DMS53 treated with DMSO at 0.1 percent for 48 hours (cell line): ENCODE results near the gene HOXB4.

Experiments used
- DNase-seq: peaks from one replicate; lab custom pipeline; 2025; ENCODE audit not compliant: unreplicated experiment; lab: John Stamatoyannopoulos, UW

The HOXB4 gene

DNA sequence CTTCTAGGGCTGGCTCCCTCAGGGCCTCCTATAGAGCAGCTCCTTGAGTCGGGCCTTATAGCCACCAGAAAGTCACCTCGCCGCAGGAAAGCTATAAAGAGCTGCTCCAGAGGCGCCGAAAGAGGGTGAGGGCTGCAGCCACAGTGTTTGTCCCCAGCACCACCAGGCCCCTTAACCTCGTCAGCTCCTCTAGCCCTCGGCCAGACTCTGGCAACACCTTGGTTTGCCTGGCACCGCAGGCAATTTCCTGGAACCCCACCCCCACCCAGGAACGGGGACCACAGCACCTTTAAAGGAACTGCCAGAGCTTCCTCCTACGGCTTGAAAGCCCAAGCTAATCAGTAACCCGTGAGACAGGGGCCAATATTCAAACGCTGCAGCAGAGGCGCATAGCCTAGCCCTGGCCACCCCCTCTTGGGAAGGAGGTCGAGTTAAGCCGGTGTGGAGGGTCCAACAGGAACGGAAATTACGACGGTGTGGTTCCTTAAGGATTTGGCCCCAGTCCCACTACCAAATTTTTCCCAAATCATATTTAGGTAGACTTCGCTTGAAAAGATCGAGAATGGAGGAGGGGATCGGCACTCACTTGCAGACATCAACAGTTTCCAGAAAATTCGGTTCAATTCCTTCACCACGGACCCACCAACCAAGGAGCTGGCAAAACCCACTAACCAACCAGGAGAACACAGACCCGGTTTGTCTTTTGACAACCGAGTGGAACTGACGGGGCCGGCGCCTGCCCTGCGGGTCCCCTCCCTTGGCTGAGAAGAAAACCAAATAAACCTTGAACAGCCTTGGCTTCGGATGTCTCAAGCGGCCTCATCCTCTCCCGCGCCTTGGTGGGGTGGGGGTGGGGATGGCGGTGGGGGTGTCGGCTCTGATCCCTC lies 23.6 kb upstream of the HOXB4 start:
- DNase-seq: no peak

DNA sequence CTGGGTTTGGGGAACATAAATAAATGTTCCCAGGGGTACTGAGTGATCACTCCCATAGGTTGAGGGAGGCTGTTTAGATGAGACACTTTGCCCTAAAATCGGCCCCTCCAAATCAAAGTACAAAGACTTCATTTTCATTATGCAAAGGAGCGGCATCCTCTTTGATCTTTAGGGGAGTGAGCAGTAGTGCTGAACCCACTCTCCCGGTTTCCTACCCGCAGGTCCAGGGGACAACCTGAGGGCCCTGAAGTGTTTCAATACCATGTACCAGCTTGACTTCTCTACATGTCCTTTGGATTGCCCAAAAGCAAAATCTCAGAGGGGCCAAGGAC lies 23.0 kb upstream of the HOXB4 start:
- no peak for DNase-seq

DNA sequence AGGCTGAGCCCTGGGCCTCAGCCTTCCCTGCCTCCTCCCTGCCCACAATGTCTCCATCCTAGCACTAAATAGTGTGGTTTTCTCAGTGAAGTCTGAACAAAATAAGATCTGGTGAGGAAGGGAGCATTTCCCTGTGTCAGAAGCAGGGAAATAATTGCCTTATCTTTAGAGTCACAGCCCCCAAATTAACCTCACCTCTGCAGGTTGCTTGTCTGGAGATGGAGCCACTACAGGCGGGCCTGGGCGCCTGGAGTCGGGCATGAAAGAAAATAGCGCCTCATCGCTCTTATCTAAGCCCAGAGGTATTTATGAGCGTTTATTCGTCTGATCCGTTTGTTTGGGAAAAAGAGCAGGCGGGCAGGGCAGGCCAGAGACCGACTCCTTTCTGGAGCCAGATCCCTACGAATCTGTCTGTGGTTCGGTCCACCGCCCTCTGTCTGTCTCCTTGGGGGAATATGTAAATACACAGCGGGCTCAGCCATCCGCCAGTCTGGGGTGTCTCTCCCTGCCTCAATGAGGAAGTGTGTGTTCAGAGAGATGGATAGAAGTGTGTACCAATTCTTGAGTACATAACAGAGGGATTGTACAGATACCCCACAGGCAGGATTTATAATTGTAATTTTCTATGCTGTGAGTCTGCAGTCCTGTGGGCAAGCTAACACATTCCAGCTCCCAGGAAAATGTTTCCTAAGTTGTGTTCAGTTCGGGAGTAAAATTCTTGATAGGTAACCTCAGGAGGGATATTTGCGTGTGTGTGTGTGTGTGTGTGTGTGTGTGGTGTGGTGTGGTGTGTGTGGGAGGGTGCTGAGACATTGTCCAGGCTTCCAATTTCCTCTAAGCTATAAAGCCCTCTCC lies 22.3 kb upstream of the HOXB4 start:
- DNase-seq: no peak

DNA sequence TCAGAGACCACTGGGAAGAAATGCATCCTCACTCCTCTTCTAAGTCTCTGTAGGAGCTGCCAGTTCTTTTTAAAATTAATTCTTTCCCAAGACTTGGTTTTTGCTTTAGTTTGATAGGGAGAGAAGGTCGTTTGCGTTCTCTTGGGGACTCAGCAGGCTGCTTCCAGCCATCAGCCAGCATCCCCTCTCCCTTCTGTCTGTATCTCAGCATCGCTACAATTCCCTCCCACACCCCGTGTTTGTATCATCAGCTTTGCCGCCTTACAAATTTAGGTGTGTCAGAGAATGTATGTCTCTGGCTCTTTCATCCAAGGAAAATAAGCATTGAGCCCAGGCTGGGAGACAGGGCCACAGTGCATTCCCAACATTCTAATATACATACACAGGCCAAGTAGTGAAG lies 21.2 kb upstream of the HOXB4 start:
- no peak for DNase-seq

DNA sequence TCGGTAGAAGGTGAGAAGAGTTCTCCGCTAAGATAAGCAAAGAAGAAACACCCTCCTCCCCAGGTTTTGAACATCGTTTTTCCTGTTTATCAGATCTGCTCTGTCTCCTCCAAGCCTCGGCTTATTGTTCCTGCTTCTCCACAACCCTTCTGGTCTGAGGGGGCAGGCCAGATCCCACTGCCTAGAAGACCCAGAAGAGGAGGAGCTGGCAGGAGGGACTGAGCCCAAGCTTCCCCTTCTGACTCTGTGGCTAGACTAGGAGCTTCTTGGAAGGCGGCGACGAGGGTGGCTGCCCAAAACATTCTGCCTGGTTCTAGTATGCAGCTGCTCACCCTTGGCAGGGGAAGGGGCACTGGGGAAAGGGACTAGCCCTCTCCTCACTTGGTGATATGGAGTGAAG lies 20.6 kb upstream of the HOXB4 start:
- DNase-seq: no peak

DNA sequence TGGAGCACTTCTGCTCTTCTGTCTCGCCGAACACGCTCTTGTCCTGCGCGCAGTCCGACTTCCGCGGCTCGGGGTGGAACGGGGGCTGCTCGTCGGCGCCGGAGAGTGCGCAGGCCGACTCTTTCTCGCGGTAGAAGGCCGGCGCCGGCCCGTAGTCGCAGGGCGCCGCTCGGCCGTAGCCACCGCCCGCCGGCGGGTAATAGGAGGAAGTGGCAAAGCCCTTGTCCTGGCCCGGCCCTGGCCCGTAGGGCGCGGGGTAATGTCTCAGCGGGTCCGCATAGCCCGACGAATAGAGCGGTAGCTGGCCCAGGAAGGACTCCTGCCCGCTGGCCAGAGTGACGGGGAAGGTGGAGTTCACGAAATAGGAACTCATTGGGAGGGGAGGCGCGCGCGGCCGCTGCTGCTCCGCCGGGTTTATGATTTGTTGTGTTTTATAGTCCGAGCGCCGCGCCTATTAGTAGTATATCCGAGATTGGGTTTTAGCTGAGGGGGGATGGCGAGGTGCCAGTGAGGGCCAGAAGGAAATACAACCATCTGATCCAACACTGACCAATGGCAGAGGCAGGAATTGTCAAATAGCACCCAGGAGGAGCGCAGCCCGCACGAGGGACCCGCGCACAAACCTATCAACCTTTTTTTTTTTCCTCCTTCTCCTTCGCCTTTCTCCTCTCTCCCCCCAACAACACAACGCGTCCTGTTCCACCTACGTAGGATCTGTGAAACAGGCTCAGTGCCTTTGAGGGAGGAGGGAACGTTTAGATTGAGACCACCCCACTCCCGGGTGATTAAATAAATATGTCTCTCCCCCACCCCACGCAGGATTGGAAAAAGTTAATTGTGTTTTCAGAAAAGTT lies 19.9 kb upstream of the HOXB4 start:
- no peak for DNase-seq

DNA sequence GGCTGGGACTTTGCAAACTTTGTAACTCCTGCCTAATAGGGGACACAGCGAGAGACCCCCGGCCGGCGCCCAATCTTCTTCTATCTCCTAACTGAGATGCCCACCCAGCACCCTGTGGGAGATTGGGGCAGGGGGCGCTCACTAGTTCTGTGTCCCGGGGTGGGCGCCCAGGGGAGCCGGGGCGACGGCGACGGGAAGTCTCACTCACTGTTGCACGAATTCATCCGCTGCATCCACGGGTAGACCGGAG lies 19.3 kb upstream of the HOXB4 start:
- no peak for DNase-seq

DNA sequence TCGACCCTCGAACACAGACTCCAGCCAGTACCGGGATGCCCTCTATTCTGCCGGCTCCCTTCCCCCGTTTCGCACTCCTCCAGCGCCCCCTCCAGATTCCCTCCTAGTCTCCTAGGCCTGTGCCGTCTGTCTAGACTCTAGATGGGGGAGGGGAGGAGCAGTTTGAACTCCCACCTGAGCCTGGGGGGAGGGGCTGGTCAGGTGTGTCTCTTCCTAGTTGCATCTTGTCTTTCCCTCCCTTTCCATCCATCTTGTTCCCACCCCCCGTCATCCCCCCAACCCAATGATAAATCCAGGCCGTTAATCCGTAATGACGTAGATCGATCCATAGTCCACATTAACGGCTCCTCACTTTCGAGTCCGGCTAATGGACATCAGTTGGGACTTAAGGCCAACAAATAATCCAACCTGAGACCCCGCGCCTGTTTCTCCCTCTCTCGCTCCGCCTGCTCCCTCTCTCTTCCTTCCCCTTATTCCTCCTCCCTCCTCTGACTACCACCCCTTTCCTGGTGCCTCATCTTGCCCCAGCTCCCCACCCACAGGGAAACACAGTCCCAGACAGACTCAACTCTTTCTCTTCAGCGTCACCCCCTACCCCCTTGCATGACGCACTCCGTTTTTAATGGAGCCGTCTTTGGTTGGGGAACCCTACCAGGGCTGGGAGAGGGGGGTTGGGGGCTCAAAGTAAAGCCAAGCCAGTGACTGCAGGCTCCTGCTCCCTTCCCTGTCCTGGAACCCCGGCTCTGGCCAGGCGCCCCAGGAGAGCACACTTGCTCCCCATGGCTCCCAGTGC lies 18.8 kb upstream of the HOXB4 start:
- no peak for DNase-seq

DNA sequence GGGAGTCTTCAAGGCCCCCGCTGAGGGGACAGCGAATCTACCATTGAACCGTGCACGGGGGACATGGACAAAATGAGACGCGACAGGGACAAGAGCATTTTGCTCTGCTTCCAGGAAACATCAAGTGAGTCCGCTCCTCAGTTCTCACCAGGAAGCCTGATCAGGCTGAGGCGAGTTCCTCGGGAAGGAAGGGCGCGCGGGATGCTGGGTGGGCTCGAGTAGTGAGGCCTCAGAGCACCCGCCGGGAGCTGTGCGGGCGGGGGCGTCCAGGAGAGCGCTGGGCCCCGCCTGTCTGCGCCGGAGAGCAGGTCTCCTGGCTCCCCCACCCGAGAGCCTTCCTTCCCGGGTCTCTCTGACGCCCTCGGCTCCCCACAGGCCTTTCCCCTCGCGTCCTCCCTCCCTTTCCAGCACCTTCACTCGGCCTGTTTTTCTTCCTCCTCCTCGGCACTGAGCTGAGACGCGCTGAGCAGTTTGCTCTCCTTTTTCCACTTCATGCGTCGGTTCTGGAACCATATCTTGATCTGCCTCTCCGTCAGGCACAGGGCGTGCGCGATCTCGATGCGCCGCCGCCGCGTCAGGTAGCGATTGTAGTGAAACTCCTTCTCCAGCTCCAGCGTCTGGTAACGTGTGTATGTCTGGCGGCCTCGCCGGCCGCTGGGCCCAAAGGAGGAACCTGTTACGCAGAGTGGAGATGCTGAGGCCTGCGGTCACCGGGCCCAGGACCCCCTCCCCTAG lies 18.0 kb upstream of the HOXB4 start:
- DNase-seq: no peak

DNA sequence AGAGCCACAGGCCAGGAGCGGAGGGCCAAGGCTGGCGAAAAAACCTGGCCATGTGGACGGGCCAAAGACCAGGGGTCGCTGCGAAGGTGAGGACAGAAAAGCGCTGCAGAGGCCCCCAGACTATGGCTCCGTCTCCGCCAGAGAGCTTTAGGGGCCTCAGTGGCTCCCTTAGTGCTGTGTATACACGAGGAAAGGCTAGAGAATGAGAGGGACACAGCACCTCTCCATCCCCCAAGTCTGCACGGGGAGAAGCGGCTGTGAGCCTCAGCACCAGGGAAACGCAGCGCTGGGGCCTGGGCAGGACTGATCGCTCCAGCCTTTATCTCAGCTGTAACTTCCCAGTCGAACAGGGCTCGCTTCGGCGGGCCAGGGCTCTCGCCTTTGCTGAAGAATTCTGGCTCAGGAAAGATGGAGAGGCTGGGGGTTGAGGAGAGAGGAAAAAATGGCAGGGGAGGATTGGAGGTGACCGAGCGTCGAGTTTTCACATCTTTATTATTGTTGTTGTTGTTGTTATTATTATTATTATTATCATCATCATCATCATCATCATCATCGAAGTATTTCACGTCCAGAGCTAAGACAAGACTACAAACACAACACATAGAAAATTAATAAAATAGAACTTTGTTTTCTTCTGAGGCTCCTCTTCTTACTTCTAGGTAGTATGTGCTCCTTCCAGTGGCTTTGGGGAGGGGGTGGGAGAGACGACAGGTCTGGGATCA lies 17.3 kb upstream of the HOXB4 start:
- no peak for DNase-seq

DNA sequence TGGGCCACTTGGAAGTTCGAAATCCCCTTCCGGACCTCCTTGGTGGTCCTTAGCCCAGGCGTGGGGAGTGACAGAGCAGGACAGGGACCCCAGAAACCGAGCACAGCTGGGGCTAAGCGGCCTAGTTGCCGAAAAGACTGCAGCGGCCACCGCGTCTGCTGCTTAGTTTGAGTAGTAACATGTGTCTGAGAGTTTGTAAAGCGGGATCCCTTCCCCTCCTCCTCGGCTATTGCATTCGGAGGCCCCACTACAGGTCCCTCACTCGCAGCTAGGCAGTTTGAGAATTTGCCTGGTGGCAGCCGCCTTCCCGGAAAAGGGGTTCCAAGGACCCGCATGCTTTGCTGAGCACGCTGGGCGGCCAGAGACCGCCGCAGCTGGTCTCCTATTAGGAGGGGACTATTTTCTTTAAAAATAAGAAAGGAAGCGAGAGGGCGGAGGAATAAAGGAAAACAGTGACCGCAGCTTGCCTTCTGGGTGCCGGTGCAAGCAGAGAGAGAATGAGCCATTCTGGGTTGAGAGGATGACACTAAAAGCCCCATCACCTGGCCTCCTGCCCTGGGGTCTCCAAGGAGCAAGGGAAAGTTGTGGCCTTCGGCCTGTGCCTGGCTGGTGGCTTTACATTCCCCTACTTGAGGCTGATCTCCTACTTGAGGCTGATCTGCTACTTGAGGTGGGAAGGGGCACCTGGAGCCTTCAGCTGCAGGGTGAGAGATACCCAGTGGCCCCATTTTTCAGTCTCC lies 16.6 kb upstream of the HOXB4 start:
- no peak for DNase-seq

DNA sequence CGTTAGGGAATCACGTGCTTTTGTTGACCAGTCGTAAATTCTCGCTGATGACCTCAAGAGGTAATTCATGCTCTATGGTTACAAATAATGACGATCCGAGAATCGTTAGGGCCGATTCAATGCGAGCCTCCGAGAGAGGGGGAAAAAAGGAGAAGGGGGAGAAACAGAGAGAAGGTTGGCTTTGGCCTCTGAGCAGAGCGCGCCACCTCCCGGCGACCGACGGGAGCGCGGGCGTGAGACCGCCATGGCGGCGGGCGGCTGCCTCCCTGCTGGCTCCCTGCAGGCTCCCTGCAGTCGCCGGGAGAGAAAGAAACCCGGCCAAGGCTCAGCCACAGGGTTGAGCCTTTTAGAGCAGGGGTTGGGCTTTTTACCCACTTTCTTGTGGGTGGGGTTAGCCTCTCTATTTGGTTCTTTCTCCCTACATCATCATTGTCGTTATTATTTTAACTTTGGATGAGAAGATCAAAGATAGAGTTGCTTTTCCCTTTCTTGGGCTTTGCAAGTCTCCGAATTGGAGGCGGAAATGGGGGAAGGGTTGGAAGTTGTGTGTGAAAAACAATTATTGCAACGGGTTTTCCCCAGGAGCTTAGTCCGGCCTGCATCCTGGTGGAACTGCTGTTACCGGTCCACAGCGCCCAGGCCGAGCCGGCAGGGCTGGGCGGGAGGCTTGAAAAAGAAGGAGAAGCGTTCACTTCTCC lies 15.8 kb upstream of the HOXB4 start:
- DNase-seq: peak; percentile 57

DNA sequence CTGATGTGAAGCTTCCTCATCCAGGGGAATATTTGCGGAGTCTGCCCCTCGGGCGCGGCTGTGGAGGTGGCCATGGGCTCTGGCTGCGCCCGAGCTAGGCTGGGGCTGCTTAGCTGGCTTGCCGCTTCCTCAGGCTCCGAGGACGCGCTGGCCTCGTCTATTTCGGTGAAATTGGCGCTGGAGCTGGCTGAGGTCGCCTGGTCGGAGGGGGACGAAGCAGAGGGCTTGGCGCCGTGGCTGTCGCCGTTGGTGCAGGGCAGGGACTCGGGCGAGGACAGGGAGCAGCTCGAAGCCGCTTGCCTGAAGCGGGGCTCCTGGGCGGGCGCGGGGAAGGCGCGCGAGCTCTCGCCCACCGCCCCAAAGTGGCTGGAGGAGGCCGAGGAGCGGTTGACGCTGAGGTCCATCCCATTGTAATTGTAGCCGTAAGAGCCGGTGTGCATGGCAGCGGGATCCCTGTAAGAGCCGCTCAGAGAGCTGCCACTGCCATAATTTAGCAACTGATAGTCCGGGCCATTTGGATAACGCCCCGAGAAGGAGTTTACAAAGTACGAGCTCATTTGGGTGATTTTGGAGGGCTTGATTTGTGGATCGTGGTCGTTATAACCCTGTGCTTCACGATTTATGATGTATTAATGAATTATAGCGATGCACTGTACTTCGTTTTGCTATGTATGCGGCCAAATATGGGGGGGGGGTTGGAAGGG lies 15.1 kb upstream of the HOXB4 start, which contains the start of gene HOXB5:
Gene HOXB5 (minus strand): TSS at position 654 of the 704 bp plus-strand sequence. CDS start 97 bp downstream, at position 557.
- DNase-seq: no peak

DNA sequence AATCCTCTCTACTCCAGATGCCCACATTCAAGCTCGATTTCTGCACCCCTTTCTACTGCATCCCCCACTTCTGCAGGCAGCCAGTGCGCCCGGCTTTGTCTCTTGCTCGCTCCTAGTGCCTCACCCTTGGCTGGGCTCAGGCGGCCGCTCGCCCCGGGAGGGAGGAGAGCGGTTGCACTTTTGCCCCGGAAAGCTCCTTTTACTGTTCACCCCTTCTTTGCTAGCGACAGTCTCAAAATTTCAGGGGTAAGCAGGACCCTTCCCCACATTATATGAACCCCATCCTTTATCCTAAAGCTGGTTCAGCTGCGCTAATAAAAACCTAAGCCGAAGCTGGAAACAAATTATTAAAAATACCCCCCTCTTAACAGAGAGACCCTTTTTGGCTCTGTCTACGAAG lies 14.4 kb upstream of the HOXB4 start:
- DNase-seq: no peak

DNA sequence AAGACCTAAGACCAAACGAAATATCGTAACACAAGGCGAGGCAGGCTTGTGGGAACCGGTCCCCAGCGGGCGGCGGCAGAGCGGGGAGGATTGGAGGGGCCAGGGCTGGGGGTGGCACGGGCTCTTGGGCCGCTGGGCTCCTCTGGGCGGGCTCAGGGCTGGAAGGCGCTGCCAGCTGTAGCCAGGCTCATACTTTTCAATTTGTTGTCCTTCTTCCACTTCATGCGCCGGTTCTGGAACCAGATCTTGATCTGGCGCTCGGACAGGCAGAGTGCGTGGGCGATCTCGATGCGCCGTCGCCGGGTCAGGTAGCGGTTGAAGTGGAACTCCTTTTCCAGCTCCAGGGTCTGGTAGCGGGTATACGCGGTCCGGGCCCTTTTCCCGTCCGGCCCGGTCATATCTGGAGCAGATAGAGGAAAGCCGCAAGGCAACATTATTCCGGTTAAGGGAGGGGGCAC lies 13.9 kb upstream of the HOXB4 start:
- DNase-seq: no peak

DNA sequence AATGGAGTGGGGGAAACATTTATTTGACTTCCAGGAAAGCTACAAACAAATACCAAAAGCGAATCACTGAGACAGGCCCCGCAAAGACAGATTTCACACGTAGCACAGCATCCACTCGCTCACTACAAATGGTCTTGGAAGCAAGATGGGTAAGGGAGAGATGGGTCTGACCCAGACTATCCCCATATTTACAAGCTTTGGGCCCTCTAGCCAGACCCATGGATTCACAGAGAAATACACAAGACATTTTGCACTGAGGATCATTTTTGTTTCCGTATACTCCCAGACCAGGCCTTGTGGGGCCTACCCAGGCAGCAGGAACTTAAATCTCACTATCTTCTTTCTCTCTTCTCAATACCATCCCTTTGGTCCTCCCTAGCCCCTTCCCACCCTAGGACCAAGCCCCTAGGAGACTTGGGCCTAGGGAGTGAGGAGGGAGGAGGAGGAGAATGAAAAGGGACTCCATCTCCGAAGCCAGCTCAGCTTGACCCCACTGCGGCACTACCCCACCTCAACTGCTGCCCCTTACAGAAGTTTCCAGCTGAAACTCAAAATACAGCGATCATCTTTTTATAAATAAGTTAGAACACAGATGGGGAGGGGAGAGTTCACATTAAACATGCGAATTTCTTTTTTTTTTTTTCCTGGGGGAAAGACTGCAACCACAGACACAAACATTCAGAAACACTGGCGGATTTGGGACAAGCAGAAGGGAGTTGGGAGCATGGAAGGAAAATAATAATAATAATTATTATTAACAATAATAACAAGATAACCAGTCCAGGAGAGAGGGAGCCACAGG lies 13.3 kb upstream of the HOXB4 start:
- no peak for DNase-seq
